ENCODE data around the gene TMEM269.

Gene TMEM269

GRCh38 chr1:42848823-42849537 is 64.2 kb downstream of the TMEM269 start:
- no peak for DNase-seq (ENCODE audit: low read depth)

GRCh38 chr1:42849944-42850343 is 65.2 kb downstream of the TMEM269 start:
- DNase-seq (ENCODE audit: low read depth): no peak

Data from GM04504 (cell line).